Nephron (organoid): ENCODE measurements around the gene NR2F2.

Source experiments
- H3K27ac Mint-ChIP-seq, 3 experiments: 2 replicates each; pipeline ENCODE4 v1.8.0; 2020; ENCODE audit warnings: mixed read lengths in 3 of 3, mild to moderate bottlenecking in 2 of 3, moderate library complexity in 1 of 3
- H3K27me3 Mint-ChIP-seq: 2 replicates; pipeline ENCODE4 v1.8.0; 2021; ENCODE audit warnings: low read depth, mild to moderate bottlenecking, moderate library complexity, mixed read lengths
- H3K36me3 Mint-ChIP-seq: 2 replicates; pipeline ENCODE4 v1.8.0; 2020; ENCODE audit warnings: low read depth, mixed read lengths
- H3K4me1 Mint-ChIP-seq: 2 replicates; pipeline ENCODE4 v1.8.0; 2020; ENCODE audit warnings: mixed read lengths
- H3K4me3 Mint-ChIP-seq, 3 experiments: 2 replicates each; pipeline ENCODE4 v1.8.0; 2020; ENCODE audit warnings: mild to moderate bottlenecking in 3 of 3, mixed read lengths in 3 of 3, moderate library complexity in 2 of 3
- H3K9me3 Mint-ChIP-seq: 2 replicates; pipeline ENCODE4 v1.8.0; 2020; ENCODE audit warnings: mixed read lengths
- CTCF ChIP-seq, 3 experiments: fragments of 200-600 bp; sonication (generic); IDR thresholded peaks; one replicate each; pipeline ENCODE4 v1.5.0; 2021; ENCODE audit warnings: antibody characterized with exemption in 3 of 3; ENCODE audit not compliant: unreplicated experiment in 3 of 3

NR2F2 gene

GRCh38 chr15:96363707-96364106 is 33.2 kb downstream of the NR2F2 start:
- Mint-ChIP-seq H3K4me1 (peaks cover 38% of the 10 kb centered on the region), H3K4me3 (no peak overlapping the region), H3K27me3 (peaks cover 100% of the 10 kb centered on the region), H3K36me3 (peaks cover 7% of the 10 kb centered on the region), H3K27ac (no peak overlapping the region), H3K9me3 (no peaks in the 10 kb centered on the region)
- TF ChIP-seq CTCF (IDR thresholded peaks at IDR 0.05; ENCODE audit: unreplicated experiment in 3 of 3) = no peak

- no peak for TF ChIP-seq CTCF (IDR thresholded peaks at IDR 0.05; ENCODE audit: unreplicated experiment in 3 of 3)
Measured at GRCh38 chr15:96365781-96366525, 35.5 kb downstream of the NR2F2 start.

GRCh38 chr15:96366526-96366877 is 36.0 kb downstream of the NR2F2 start:
- Mint-ChIP-seq H3K9me3 (no peaks in the 10 kb centered on the region), H3K27ac (no peak overlapping the region), H3K4me1 (peaks cover 33% of the 10 kb centered on the region), H3K4me3 (peak overlapping the region in 1 of 3 experiments; percentile 80), H3K36me3 (peaks cover 7% of the 10 kb centered on the region), H3K27me3 (peaks cover 96% of the 10 kb centered on the region)
- TF ChIP-seq CTCF (IDR thresholded peaks at IDR 0.05; ENCODE audit: unreplicated experiment in 3 of 3) = no peak

More at GRCh38 chr15:96365781-96366525, 35.5 kb downstream of the NR2F2 start:
- peak overlapping the region in 1 of 3 experiments; percentile 40 for H3K27ac Mint-ChIP-seq
- H3K36me3 Mint-ChIP-seq = peaks cover 7% of the 10 kb centered on the region
- H3K27me3 Mint-ChIP-seq = peaks cover 100% of the 10 kb centered on the region
- H3K4me3 Mint-ChIP-seq = peak overlapping the region; percentile 60 to 80 (median 74)
- no peaks in the 10 kb centered on the region for H3K9me3 Mint-ChIP-seq
- peaks cover 34% of the 10 kb centered on the region for H3K4me1 Mint-ChIP-seq

- H3K4me1 Mint-ChIP-seq = peaks cover 28% of the 10 kb centered on the region
- no peak for TF ChIP-seq CTCF (IDR thresholded peaks at IDR 0.05; ENCODE audit: unreplicated experiment in 3 of 3)
- H3K27ac Mint-ChIP-seq = no peak overlapping the region
- H3K36me3 Mint-ChIP-seq = peaks cover 5% of the 10 kb centered on the region
- peaks cover 94% of the 10 kb centered on the region for H3K27me3 Mint-ChIP-seq
- H3K9me3 Mint-ChIP-seq = no peaks in the 10 kb centered on the region
- peak overlapping the region; percentile 26 to 63 (median 61) for H3K4me3 Mint-ChIP-seq
Measured at GRCh38 chr15:96367311-96368200, 37.1 kb downstream of the NR2F2 start.

- H3K36me3 Mint-ChIP-seq = peaks cover 9% of the 10 kb centered on the region
- no peak overlapping the region for H3K4me3 Mint-ChIP-seq
- no peak for TF ChIP-seq CTCF (IDR thresholded peaks at IDR 0.05; ENCODE audit: unreplicated experiment in 3 of 3)
- H3K27ac Mint-ChIP-seq = no peak overlapping the region
- H3K4me1 Mint-ChIP-seq = peaks cover 19% of the 10 kb centered on the region
- peaks cover 88% of the 10 kb centered on the region for H3K27me3 Mint-ChIP-seq
- no peaks in the 10 kb centered on the region for H3K9me3 Mint-ChIP-seq
Measured at GRCh38 chr15:96369351-96369750, 38.9 kb downstream of the NR2F2 start.
